GM12878 (cell line): ENCODE results near the gene LRP5. TPM values are rescaled to one million over a fixed set of nuclear protein-coding genes. Genes with fewer than 3 reads are reported as not detected.

Source experiments
- ATAC-seq: fragments of 200-7000 bp; cut with Tn5 transposase; 3 replicates; pipeline ENCODE4 v1.9.1; 2020; ENCODE audit warnings: mild to moderate bottlenecking, moderate library complexity
- BruUV-seq: library from RNA; stranded (reverse); fragments of 400-500 nt; replicated peaks from 2 replicates; lab custom pipeline; 2021; lab: Mats Ljungman, UMichigan
- CTCF ChIA-PET: fragments of 300-600 bp; sonication (Branson Sonifier 250); formaldehyde crosslinking; extraction: SDS; loops from one replicate; lab custom pipeline; 2021; ENCODE audit warnings: inconsistent platforms; lab: Yijun Ruan, JAX
- POLR2A ChIA-PET: fragments of 350-600 bp; formaldehyde crosslinking; extraction: SDS; loops from one replicate; lab custom pipeline; 2021; ENCODE audit warnings: inconsistent platforms; lab: Charles Lee
- RAD21 ChIA-PET: fragments of 300-600 bp; sonication (Branson Sonifier 250); formaldehyde crosslinking; loops from one replicate; lab custom pipeline; 2023; ENCODE audit warnings: antibody characterized with exemption; ENCODE audit not compliant: unreplicated experiment; lab: Charles Lee
- SMC1A ChIA-PET: fragments of 300-600 bp; sonication (Branson Sonifier 250); formaldehyde crosslinking; loops from one replicate; lab custom pipeline; 2023; ENCODE audit not compliant: unreplicated experiment, uncharacterized antibody; lab: Charles Lee
- DNase-seq: peaks from one replicate; pipeline ENCODE4 v3.0.0-alpha.2; 2011; ENCODE audit warnings: low read depth, low spot score
- FAIRE-seq: peaks from 3 replicates; lab custom pipeline; 2011; peaks lifted over from hg19 to GRCh38; lab: Jason Lieb, UNC
- H2AFZ ChIP-seq: 2 replicates; pipeline ENCODE4 v1.6.0; 2011; ENCODE audit warnings: low read depth, low read length, control low read depth; ENCODE audit not compliant: control insufficient read depth
- H3K27ac ChIP-seq: 2 replicates; pipeline ENCODE4 v1.5.1; 2011; ENCODE audit warnings: control low read depth; ENCODE audit not compliant: control insufficient read depth, insufficient read depth
- H3K27me3 ChIP-seq, 2 experiments: replicated peaks in 1 of 2; 2 replicates each; pipeline versions ENCODE4 v1.6.0 to v1.6.1; 2011; ENCODE audit warnings: low read length in 1 of 2; ENCODE audit not compliant: control insufficient read depth in 2 of 2, insufficient read depth in 2 of 2
- H3K36me3 ChIP-seq, 2 experiments: 2 replicates each; pipeline ENCODE4 v1.5.1; 2011; ENCODE audit warnings: low read length in 1 of 2; ENCODE audit not compliant: control insufficient read depth in 2 of 2, insufficient read depth in 2 of 2
- H3K4me1 ChIP-seq: 2 replicates; pipeline ENCODE4 v1.6.1; 2011; ENCODE audit warnings: mild to moderate bottlenecking, low read length, moderate library complexity, mixed read lengths; ENCODE audit not compliant: control insufficient read depth, insufficient read depth
- H3K4me2 ChIP-seq: 2 replicates; pipeline ENCODE4 v1.6.0; 2011; ENCODE audit warnings: control low read depth; ENCODE audit not compliant: control insufficient read depth, insufficient read depth
- H3K4me3 ChIP-seq: fragments of 200-600 bp; sonication (generic); 2 replicates; pipeline ENCODE4 v1.5.1; 2016
- H3K79me2 ChIP-seq: 2 replicates; pipeline ENCODE4 v1.6.0; 2011; ENCODE audit warnings: low read length; ENCODE audit not compliant: control insufficient read depth, insufficient read depth
- H3K9ac ChIP-seq: 2 replicates; pipeline ENCODE4 v1.8.0; 2011; ENCODE audit warnings: low read length, control low read depth, mixed read lengths; ENCODE audit not compliant: control insufficient read depth, insufficient read depth
- H3K9me3 ChIP-seq: replicated peaks from 3 replicates; pipeline ENCODE4 v1.5.1; 2011; ENCODE audit warnings: mild to moderate bottlenecking, low read length; ENCODE audit not compliant: control insufficient read depth, insufficient read depth
- H4K20me1 ChIP-seq: 2 replicates; pipeline ENCODE4 v1.6.0; 2011; ENCODE audit not compliant: control insufficient read depth, insufficient read depth
- BMI1 ChIP-seq: fragments of 450-650 bp; IDR thresholded peaks from 2 replicates; pipeline ENCODE4 v1.6.1; 2016; ENCODE audit warnings: mild to moderate bottlenecking, moderate library complexity, borderline replicate concordance
- CBX5 ChIP-seq: sonication (generic); IDR thresholded peaks from 2 replicates; pipeline ENCODE4 v1.6.1; 2016; ENCODE audit warnings: low read depth, moderate library complexity, mild to moderate bottlenecking, inconsistent platforms
- EED ChIP-seq: sonication (generic); IDR thresholded peaks from 2 replicates; pipeline ENCODE4 v1.6.1; 2016; ENCODE audit warnings: antibody characterized with exemption, low read depth
- MEF2A ChIP-seq: IDR thresholded peaks from 2 replicates; pipeline ENCODE4 v1.6.1; 2011; ENCODE audit warnings: low read depth, mild to moderate bottlenecking, low read length, moderate library complexity; ENCODE audit not compliant: insufficient read depth
- SMAD1 ChIP-seq: fragments of 450-650 bp; IDR thresholded peaks from 2 replicates; pipeline ENCODE4 v1.6.1; 2018; ENCODE audit warnings: mild to moderate bottlenecking, low read depth; ENCODE audit not compliant: partially characterized antibody
- SREBF2 ChIP-seq: IDR thresholded peaks from 2 replicates; pipeline ENCODE4 v1.6.1; 2012; ENCODE audit warnings: mild to moderate bottlenecking, low read length
- YBX1 ChIP-seq: fragments of 450-650 bp; IDR thresholded peaks from 2 replicates; pipeline ENCODE4 v1.6.1; 2016; ENCODE audit warnings: antibody characterized with exemption
- ZNF207 ChIP-seq: fragments of 450-650 bp; IDR thresholded peaks from 2 replicates; pipeline ENCODE4 v1.6.1; 2014; ENCODE audit warnings: antibody characterized with exemption, mild to moderate bottlenecking, borderline replicate concordance
- WGBS: methylation state at CpG from one replicate; pipeline ENCODE4 v1.1.6; 2016; ENCODE audit warnings: low lambda C conversion rate; ENCODE audit not compliant: insufficient replicate concordance, insufficient coverage; ENCODE audit errors: missing lambda C conversion rate; 5-methylcytosine and 5-hydroxymethylcytosine counted together
- in situ Hi-C: fragments of 300-500 bp; cut with MboI; formaldehyde crosslinking; loops from 9 replicates; pipeline ENCODE4 v1.14.3; 2018; ENCODE audit warnings: mixed read lengths
- intact Hi-C: fragments of 100-400 bp; cut with micrococcal nuclease; formaldehyde crosslinking; loops from one replicate; pipeline ENCODE4 v1.14.2; 2022; ENCODE audit not compliant: unreplicated experiment
- polyA plus RNA-seq, 11 experiments: library from polyadenylated mRNA; depleted of rRNA in 4 of 11; unstranded in 6 of 11; stranded (reverse) in 5 of 11; fragments of >200 nt; fragmentation: Nextera tagmentation in 4 of 11; fragmentation: Illumina TruSeq in 1 of 11; extraction: Ambion mirVana in 4 of 11; extraction: Trizol in 1 of 11; gene quantifications; 1 replicate in 1 of 11; 2 replicates in 10 of 11; pipeline versions ENCODE4 v1.2.1 to v1.2.3, GENCODE V29; 2011 to 2016; ENCODE audit warnings: inconsistent platforms in 2 of 11, missing spikeins in 2 of 11, low read depth in 1 of 11
- total RNA-seq, 4 experiments: library from RNA; depleted of rRNA in 3 of 4; stranded (reverse); fragments of >200 nt in 3 of 4; fragmentation: Illumina TruSeq in 1 of 4; extraction: Trizol in 1 of 4; gene quantifications; 2 replicates each; pipeline versions ENCODE4 v1.2.1 to v1.2.3, GENCODE V29; 2013 to 2021
- TF ChIP-seq, protein P1 (sequence below): IDR thresholded peaks from 2 replicates; pipeline ENCODE4 v1.6.1; 2012; ENCODE audit warnings: low read depth, low read length, improper control_type of control experiment
- TF ChIP-seq, protein P2 (sequence below): fragments of 450-650 bp; IDR thresholded peaks from 2 replicates; pipeline ENCODE4 v1.6.1; 2017; ENCODE audit warnings: antibody characterized with exemption, mild to moderate bottlenecking, moderate library complexity
- TF ChIP-seq, protein P3 (sequence below): fragments of 450-650 bp; IDR thresholded peaks from 2 replicates; pipeline ENCODE4 v1.6.1; 2014; ENCODE audit warnings: mild to moderate bottlenecking

LRP5 gene
- total and polyA plus RNA-seq, 10 of the 15 experiments (the other 5 are each of a cell fraction or from before 2014, with no cell fraction given) = 0.37 to 34.0 (median 6.6) TPM

DNA sequence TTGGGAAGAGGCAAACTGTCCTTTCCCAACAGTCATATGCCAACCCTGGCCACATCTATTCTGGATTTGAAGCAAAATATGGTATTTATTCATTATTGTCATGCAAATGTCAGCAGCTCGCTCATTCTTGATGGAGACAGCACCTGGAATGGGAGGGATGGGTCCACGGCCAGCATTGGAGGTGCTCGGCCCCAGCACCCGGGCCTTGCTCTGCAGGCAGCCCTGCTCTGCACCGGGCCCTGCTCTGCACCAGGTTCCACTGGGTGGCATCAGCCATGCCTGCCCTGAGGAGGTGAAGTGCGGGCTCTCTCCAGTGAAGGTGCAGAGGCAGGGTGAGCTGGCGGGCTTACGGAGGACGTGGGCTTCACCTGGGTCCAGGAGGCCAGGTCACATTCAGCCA is 19.8 kb downstream of the LRP5 start:
- RAD21 ChIA-PET = interaction anchor here (0.8 kb wide), 1 partner anchor 38 kb away, joined by 3 read pairs; no protein-coding TSS in a partner anchor
- SMC1A ChIA-PET = interaction anchor here (1.3 kb wide), 1 partner anchor 10 kb away, joined by 3 read pairs; no protein-coding TSS in a partner anchor
- no TSS peak for BruUV-seq
- in situ Hi-C loops (no loop called here), intact Hi-C loops (no loop called here)
- DNase-seq (no peak), FAIRE-seq (no peak), ATAC-seq (no peak)
- H3K79me2 ChIP-seq = peaks cover 6% of the 10 kb centered on the region
- peaks cover 8% of the 10 kb centered on the region for H3K4me1 ChIP-seq
- CTCF ChIA-PET = interaction anchor here (1.3 kb wide), 1 partner anchor 50 kb away, joined by 3 read pairs; no protein-coding TSS in a partner anchor
- no peak overlapping the region for H3K9ac ChIP-seq
- peaks cover 2% of the 10 kb centered on the region; the same call in 1 of the 2 replicates for H4K20me1 ChIP-seq
- H3K9me3 ChIP-seq = no peaks in the 10 kb centered on the region
- WGBS = 68% methylated on average over 9 of the region's 9 CpGs
- TF ChIP-seq, protein P1, sequence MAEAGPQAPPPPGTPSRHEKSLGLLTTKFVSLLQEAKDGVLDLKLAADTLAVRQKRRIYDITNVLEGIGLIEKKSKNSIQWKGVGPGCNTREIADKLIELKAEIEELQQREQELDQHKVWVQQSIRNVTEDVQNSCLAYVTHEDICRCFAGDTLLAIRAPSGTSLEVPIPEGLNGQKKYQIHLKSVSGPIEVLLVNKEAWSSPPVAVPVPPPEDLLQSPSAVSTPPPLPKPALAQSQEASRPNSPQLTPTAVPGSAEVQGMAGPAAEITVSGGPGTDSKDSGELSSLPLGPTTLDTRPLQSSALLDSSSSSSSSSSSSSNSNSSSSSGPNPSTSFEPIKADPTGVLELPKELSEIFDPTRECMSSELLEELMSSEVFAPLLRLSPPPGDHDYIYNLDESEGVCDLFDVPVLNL = no peak
- no peak overlapping the region for H3K27ac ChIP-seq
- H3K4me3 ChIP-seq = no peak overlapping the region
- H3K36me3 ChIP-seq = peaks cover 0 to 1% of the 10 kb centered on the region in 2 experiments; a peak in 2 of 4 replicates
- no peak overlapping the region for H2AFZ ChIP-seq
- POLR2A ChIA-PET = no interaction called here
- H3K4me2 ChIP-seq = no peak overlapping the region
- no peaks in the 10 kb centered on the region for H3K27me3 ChIP-seq

DNA sequence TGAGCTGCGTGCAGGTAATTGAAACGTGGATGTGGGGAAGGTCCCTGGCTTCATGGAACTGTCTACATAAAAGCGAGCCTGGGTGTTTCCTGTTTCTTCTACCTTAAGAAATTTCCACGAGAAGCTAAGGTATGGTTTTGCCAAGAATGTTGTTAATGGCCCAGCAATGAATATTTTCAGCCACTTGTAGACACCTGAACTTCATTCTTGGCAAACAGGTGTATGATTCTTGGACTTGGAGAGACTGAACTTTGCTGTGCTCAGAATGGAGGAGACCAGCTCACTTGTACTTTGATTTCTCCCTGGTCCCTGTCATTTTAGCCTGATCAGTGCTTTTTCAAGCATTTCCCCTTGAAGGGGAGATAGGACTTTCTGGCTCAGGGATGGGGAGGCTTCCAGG is 20.8 kb downstream of the LRP5 start:
- Histone ChIP-seq H3K4me2 (no peak overlapping the region), H3K36me3 (peaks cover 0 to 1% of the 10 kb centered on the region in 2 experiments; a peak in 2 of 4 replicates), H3K4me1 (peaks cover 3% of the 10 kb centered on the region), H2AFZ (no peak overlapping the region), H3K27ac (no peak overlapping the region), H3K27me3 (no peaks in the 10 kb centered on the region), H3K79me2 (peaks cover 1% of the 10 kb centered on the region), H3K4me3 (no peak overlapping the region), H3K9me3 (no peaks in the 10 kb centered on the region), H4K20me1 (no peaks in the 10 kb centered on the region), H3K9ac (no peak overlapping the region)
- FAIRE-seq (no peak), DNase-seq (no peak), ATAC-seq (no peak)
- ChIA-PET SMC1A (interaction anchor here (1.3 kb wide), 1 partner anchor 11 kb away, joined by 3 read pairs; no protein-coding TSS in a partner anchor), POLR2A (no interaction called here), CTCF (no interaction called here), RAD21 (no interaction called here)
- BruUV-seq = no TSS peak
- in situ Hi-C loops (no loop called here), intact Hi-C loops (no loop called here)
- 43% methylated on average over 4 of the region's 4 CpGs for WGBS
- no peak for TF ChIP-seq SMAD1
- TF ChIP-seq MEF2A = no peak
- TF ChIP-seq, protein P2, sequence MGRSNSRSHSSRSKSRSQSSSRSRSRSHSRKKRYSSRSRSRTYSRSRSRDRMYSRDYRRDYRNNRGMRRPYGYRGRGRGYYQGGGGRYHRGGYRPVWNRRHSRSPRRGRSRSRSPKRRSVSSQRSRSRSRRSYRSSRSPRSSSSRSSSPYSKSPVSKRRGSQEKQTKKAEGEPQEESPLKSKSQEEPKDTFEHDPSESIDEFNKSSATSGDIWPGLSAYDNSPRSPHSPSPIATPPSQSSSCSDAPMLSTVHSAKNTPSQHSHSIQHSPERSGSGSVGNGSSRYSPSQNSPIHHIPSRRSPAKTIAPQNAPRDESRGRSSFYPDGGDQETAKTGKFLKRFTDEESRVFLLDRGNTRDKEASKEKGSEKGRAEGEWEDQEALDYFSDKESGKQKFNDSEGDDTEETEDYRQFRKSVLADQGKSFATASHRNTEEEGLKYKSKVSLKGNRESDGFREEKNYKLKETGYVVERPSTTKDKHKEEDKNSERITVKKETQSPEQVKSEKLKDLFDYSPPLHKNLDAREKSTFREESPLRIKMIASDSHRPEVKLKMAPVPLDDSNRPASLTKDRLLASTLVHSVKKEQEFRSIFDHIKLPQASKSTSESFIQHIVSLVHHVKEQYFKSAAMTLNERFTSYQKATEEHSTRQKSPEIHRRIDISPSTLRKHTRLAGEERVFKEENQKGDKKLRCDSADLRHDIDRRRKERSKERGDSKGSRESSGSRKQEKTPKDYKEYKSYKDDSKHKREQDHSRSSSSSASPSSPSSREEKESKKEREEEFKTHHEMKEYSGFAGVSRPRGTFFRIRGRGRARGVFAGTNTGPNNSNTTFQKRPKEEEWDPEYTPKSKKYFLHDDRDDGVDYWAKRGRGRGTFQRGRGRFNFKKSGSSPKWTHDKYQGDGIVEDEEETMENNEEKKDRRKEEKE = no peak
- TF ChIP-seq, protein P3, sequence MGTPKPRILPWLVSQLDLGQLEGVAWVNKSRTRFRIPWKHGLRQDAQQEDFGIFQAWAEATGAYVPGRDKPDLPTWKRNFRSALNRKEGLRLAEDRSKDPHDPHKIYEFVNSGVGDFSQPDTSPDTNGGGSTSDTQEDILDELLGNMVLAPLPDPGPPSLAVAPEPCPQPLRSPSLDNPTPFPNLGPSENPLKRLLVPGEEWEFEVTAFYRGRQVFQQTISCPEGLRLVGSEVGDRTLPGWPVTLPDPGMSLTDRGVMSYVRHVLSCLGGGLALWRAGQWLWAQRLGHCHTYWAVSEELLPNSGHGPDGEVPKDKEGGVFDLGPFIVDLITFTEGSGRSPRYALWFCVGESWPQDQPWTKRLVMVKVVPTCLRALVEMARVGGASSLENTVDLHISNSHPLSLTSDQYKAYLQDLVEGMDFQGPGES = no peak
- no peak for TF ChIP-seq ZNF207
- no peak for TF ChIP-seq YBX1
- no peak for TF ChIP-seq CBX5
- no peak for TF ChIP-seq EED
- no peak for TF ChIP-seq SREBF2
- no peak for TF ChIP-seq BMI1
